Suprapubic skin (tissue), 4 donors: ENCODE data around the gene LRMDA. TPM values are rescaled to one million over a fixed set of nuclear protein-coding genes. Genes with fewer than 3 reads are reported as not detected.

Experiments used
- DNase-seq, 2 donors: peaks; one replicate each; pipeline ENCODE4 v3.0.0-alpha.2; 2019; ENCODE audit warnings: low spot score in 2 of 2
- H3K27ac ChIP-seq: fragments of 200-600 bp; sonication (generic); one replicate; pipeline ENCODE4 v1.5.1; 2019
- H3K27me3 ChIP-seq: fragments of 200-600 bp; sonication (generic); one replicate; pipeline ENCODE4 v1.5.1; 2019
- H3K36me3 ChIP-seq: fragments of 200-600 bp; sonication (generic); one replicate; pipeline ENCODE4 v1.5.1; 2019
- H3K4me1 ChIP-seq: fragments of 200-600 bp; sonication (generic); one replicate; pipeline ENCODE4 v1.5.1; 2019
- H3K4me3 ChIP-seq: fragments of 200-600 bp; sonication (generic); one replicate; pipeline ENCODE4 v1.5.1; 2019; ENCODE audit warnings: mild to moderate bottlenecking
- H3K9me3 ChIP-seq: fragments of 200-600 bp; sonication (generic); one replicate; pipeline ENCODE4 v1.5.1; 2019
- EP300 ChIP-seq: sonication (generic); formaldehyde crosslinking; IDR thresholded peaks from one replicate; pipeline ENCODE4 v1.6.1; 2017; ENCODE audit warnings: antibody characterized with exemption
- POLR2A ChIP-seq, 2 donors: fragments of 450-650 bp; IDR thresholded peaks; one replicate each; pipeline ENCODE4 v1.6.1; 2017; ENCODE audit warnings: antibody characterized with exemption in 2 of 2, mild to moderate bottlenecking in 2 of 2, moderate library complexity in 2 of 2
- POLR2AphosphoS5 ChIP-seq, 3 donors: sonication (generic); formaldehyde crosslinking; IDR thresholded peaks; one replicate each; pipeline ENCODE4 v1.6.1; 2017; ENCODE audit warnings: antibody characterized with exemption in 3 of 3
- WGBS: methylation state at CpG from one replicate; pipeline ENCODE4 v1.1.5; 2018; 5-methylcytosine and 5-hydroxymethylcytosine counted together
- total RNA-seq, 4 donors: library from RNA; depleted of rRNA; stranded (reverse); fragments of >200 nt; gene quantifications; one replicate each; pipeline ENCODE4 v1.1.0, GENCODE V29; 2016
- TF ChIP-seq, protein P1 (sequence below), 2 donors: fragments of 200-600 bp in 1 of 2; fragments of 450-650 bp in 1 of 2; sonication (generic) in 1 of 2; IDR thresholded peaks; one replicate each; pipeline ENCODE4 v1.5.1; 2016 to 2019; ENCODE audit warnings: antibody characterized with exemption in 2 of 2, mild to moderate bottlenecking in 1 of 2, moderate library complexity in 1 of 2

The LRMDA gene
- total RNA-seq, 4 donors from 2014 or later = 0.10 to 2.9 (median 1.9) TPM; not detected in 1

DNA sequence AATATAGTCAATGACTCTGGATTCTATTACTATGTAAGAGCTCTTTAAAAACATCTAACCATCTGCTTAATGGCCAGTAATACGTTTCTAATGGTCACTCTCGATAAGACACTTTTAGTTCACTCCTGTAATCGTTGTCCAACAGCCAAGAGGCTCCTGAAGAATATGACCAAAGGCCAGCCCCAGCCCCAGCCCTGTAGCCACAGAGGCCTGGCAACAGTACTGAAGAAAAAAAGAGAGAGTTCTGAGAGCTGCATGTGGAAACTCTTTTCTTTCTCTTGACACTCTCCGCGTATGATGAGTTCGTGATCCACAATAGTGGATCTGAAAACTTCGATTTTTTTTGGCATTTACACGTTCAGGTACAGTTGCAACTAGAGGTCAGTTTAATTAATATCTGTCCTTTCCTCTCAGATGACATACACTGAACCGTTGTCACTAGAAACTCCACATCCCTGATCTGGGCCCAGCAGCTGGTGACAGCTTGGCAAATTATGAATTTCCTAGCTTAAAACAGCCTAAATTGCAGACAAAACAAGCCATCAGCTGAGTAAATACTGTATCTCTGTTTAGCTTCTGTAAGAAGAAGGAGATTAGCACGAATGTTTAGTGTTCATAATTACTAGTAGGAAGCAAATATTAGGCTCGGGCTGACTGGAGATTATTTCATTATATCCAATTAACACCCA, 456.7 kb downstream of the LRMDA start:
- Histone ChIP-seq H3K27me3 (no peaks in the 10 kb centered on the region), H3K4me3 (no peak overlapping the region), H3K4me1 (no peaks in the 10 kb centered on the region), H3K9me3 (no peaks in the 10 kb centered on the region), H3K36me3 (no peaks in the 10 kb centered on the region), H3K27ac (no peak overlapping the region)
- TF ChIP-seq, protein P1, sequence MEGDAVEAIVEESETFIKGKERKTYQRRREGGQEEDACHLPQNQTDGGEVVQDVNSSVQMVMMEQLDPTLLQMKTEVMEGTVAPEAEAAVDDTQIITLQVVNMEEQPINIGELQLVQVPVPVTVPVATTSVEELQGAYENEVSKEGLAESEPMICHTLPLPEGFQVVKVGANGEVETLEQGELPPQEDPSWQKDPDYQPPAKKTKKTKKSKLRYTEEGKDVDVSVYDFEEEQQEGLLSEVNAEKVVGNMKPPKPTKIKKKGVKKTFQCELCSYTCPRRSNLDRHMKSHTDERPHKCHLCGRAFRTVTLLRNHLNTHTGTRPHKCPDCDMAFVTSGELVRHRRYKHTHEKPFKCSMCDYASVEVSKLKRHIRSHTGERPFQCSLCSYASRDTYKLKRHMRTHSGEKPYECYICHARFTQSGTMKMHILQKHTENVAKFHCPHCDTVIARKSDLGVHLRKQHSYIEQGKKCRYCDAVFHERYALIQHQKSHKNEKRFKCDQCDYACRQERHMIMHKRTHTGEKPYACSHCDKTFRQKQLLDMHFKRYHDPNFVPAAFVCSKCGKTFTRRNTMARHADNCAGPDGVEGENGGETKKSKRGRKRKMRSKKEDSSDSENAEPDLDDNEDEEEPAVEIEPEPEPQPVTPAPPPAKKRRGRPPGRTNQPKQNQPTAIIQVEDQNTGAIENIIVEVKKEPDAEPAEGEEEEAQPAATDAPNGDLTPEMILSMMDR (IDR thresholded peaks at IDR 0.05) = no peak
- TF ChIP-seq POLR2AphosphoS5 (IDR thresholded peaks at IDR 0.05) = no peak
- TF ChIP-seq POLR2A (IDR thresholded peaks at IDR 0.05) = no peak
- TF ChIP-seq EP300 = no peak
- WGBS = 83% methylated on average over 11 of the region's 11 CpGs
- DNase-seq = no peak

- 54% methylated on average over 2 of the region's 2 CpGs for WGBS
- Histone ChIP-seq H3K36me3 (no peaks in the 10 kb centered on the region), H3K4me1 (no peaks in the 10 kb centered on the region), H3K27me3 (no peaks in the 10 kb centered on the region), H3K9me3 (no peaks in the 10 kb centered on the region), H3K4me3 (no peak overlapping the region), H3K27ac (no peak overlapping the region)
- no peak for DNase-seq
- TF ChIP-seq POLR2A (IDR thresholded peaks at IDR 0.05) (no peak), EP300 (no peak), POLR2AphosphoS5 (IDR thresholded peaks at IDR 0.05) (no peak)
- TF ChIP-seq, protein P1 (IDR thresholded peaks at IDR 0.05) = no peak
These were observed 457.6 kb downstream of the LRMDA start for GRCh38 chr10:75889051-75889450.

DNA sequence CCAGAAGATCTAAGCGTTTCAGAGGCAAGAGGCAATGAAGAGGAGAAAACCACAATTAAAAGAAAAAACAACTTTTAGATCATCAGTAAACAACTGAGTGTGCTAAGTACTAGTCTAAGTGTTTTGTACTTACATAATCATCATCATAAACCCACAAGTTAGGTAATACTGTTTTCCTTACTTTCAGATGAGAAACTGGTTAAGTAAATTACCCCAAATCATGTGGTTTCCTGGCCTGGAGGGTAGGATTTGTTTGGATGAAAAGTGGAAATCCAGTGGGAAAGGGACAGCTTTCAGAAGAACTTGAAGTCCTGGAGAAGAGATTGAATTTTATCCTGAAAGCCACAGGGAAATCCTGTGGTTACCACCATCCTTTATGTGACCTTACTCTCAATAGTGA, 463.3 kb downstream of the LRMDA start:
- no peak for TF ChIP-seq POLR2A (IDR thresholded peaks at IDR 0.05)

GRCh38 chr10:75895259-75895658, 463.8 kb downstream of the LRMDA start:
- DNase-seq = no peak

More for the DNA sequence above, 463.3 kb downstream of the LRMDA start:
- Histone ChIP-seq H3K36me3 (no peaks in the 10 kb centered on the region), H3K27ac (no peak overlapping the region), H3K27me3 (no peaks in the 10 kb centered on the region), H3K4me1 (no peaks in the 10 kb centered on the region), H3K9me3 (no peaks in the 10 kb centered on the region), H3K4me3 (no peak overlapping the region)
- 93% methylated on average over 1 of the region's 1 CpG for WGBS
- no peak for DNase-seq

GRCh38 chr10:75899816-75900390, 468.5 kb downstream of the LRMDA start:
- H3K27ac ChIP-seq = no peak overlapping the region
- WGBS = 71% methylated on average over 3 of the region's 3 CpGs
- no peak for DNase-seq
- no peaks in the 10 kb centered on the region for H3K4me1 ChIP-seq
- no peak overlapping the region for H3K4me3 ChIP-seq
- TF ChIP-seq, protein P1 (IDR thresholded peaks at IDR 0.05) = no peak
- TF ChIP-seq EP300 (no peak), POLR2AphosphoS5 (IDR thresholded peaks at IDR 0.05) (no peak)
- no peaks in the 10 kb centered on the region for H3K36me3 ChIP-seq
- H3K9me3 ChIP-seq = no peaks in the 10 kb centered on the region
- H3K27me3 ChIP-seq = no peaks in the 10 kb centered on the region

More at GRCh38 chr10:75895259-75895658, 463.8 kb downstream of the LRMDA start:
- TF ChIP-seq POLR2A (IDR thresholded peaks at IDR 0.05) = no peak
- no peak for TF ChIP-seq EP300
- TF ChIP-seq, protein P1 (IDR thresholded peaks at IDR 0.05) = no peak
- TF ChIP-seq POLR2AphosphoS5 (IDR thresholded peaks at IDR 0.05) = no peak
- no peak overlapping the region for H3K27ac ChIP-seq
- H3K36me3 ChIP-seq = no peaks in the 10 kb centered on the region
- no peak overlapping the region for H3K4me3 ChIP-seq
- no peaks in the 10 kb centered on the region for H3K27me3 ChIP-seq
- H3K4me1 ChIP-seq = no peaks in the 10 kb centered on the region
- no peaks in the 10 kb centered on the region for H3K9me3 ChIP-seq
